SU-DHL-6 (cell line): ENCODE data around the gene PDZD7.

ENCODE experiments used
- H2AFZ ChIP-seq: fragments of 200-600 bp; sonication (generic); 2 replicates; pipeline ENCODE4 v1.6.1; 2014; ENCODE audit warnings: low read depth, mild to moderate bottlenecking, moderate library complexity, mixed read lengths, antibody characterized with exemption, low read length; ENCODE audit not compliant: severe bottlenecking
- H3F3A ChIP-seq: fragments of 200-600 bp; shearing (Covaris generic); 2 replicates; pipeline ENCODE4 v1.6.0; 2016; ENCODE audit warnings: antibody characterized with exemption, mild to moderate bottlenecking; ENCODE audit not compliant: insufficient read depth
- H3K27ac ChIP-seq: fragments of 200-600 bp; sonication (generic); 2 replicates; pipeline ENCODE4 v1.5.1; 2016; ENCODE audit warnings: low read depth, mild to moderate bottlenecking, low read length, moderate library complexity, mixed read lengths
- H3K27me3 ChIP-seq: fragments of 200-600 bp; sonication (generic), shearing (Covaris generic); 2 replicates; pipeline ENCODE4 v1.6.0; 2014; ENCODE audit warnings: mild to moderate bottlenecking, low read length
- H3K36me3 ChIP-seq: fragments of 200-600 bp; sonication (generic); 2 replicates; pipeline ENCODE4 v1.6.1; 2014; ENCODE audit warnings: mild to moderate bottlenecking, low read length, mixed read lengths
- H3K4me2 ChIP-seq: fragments of 300-600, 200-600 bp; shearing (Covaris generic), sonication (generic); 2 replicates; pipeline ENCODE4 v1.6.0; 2014; ENCODE audit warnings: low read length, low read depth, mild to moderate bottlenecking; ENCODE audit not compliant: poor library complexity, severe bottlenecking
- H3K4me3 ChIP-seq: fragments of 200-600 bp; sonication (generic); 2 replicates; pipeline ENCODE4 v1.5.1; 2014; ENCODE audit warnings: antibody characterized with exemption, low read length, mild to moderate bottlenecking, mixed read lengths; ENCODE audit not compliant: insufficient read depth, poor library complexity, severe bottlenecking
- H3K79me2 ChIP-seq: fragments of 200-600 bp; sonication (generic); 2 replicates; pipeline ENCODE4 v1.6.1; 2014; ENCODE audit warnings: mild to moderate bottlenecking, low read length, moderate library complexity; ENCODE audit not compliant: insufficient read depth
- H3K9ac ChIP-seq: fragments of 200-600 bp; sonication (generic); 2 replicates; pipeline ENCODE4 v1.7.0; 2014; ENCODE audit warnings: mild to moderate bottlenecking, low read length
- H3K9me2 ChIP-seq: fragments of 200-600 bp; sonication (generic); replicated peaks from 2 replicates; pipeline ENCODE4 v1.6.1; 2014; ENCODE audit warnings: low read length; ENCODE audit not compliant: insufficient read depth
- H3K9me3 ChIP-seq: fragments of 200-600 bp; sonication (generic); 2 replicates; pipeline ENCODE4 v1.6.1; 2014; ENCODE audit warnings: low read length, mixed read lengths; ENCODE audit not compliant: insufficient read depth
- H4K20me1 ChIP-seq: fragments of 200-600 bp; sonication (generic); 2 replicates; pipeline ENCODE4 v1.6.1; 2014; ENCODE audit warnings: low read depth, mild to moderate bottlenecking, antibody characterized with exemption, low read length, moderate library complexity, mixed read lengths
- EZH2phosphoT487 ChIP-seq: fragments of 200-600 bp; sonication (generic), shearing (Covaris generic); conservative IDR thresholded peaks from 2 replicates; pipeline ENCODE4 v1.6.1; 2018; ENCODE audit warnings: mild to moderate bottlenecking, antibody characterized with exemption, low read length, moderate library complexity, mixed read lengths
- TF ChIP-seq, protein P1 (sequence below): fragments of 200-600 bp; sonication (generic); IDR thresholded peaks from one replicate; pipeline ENCODE4 v1.5.1; 2017; ENCODE audit warnings: antibody characterized with exemption, mild to moderate bottlenecking, low read length, moderate library complexity; ENCODE audit not compliant: insufficient read depth, poor library complexity, severe bottlenecking

The PDZD7 gene

GRCh38 chr10:101040851-101041250 is 9.9 kb upstream of the PDZD7 start:
- Histone ChIP-seq H4K20me1 (no peaks in the 10 kb centered on the region), H2AFZ (no peak overlapping the region), H3K4me2 (no peak overlapping the region)

DNA sequence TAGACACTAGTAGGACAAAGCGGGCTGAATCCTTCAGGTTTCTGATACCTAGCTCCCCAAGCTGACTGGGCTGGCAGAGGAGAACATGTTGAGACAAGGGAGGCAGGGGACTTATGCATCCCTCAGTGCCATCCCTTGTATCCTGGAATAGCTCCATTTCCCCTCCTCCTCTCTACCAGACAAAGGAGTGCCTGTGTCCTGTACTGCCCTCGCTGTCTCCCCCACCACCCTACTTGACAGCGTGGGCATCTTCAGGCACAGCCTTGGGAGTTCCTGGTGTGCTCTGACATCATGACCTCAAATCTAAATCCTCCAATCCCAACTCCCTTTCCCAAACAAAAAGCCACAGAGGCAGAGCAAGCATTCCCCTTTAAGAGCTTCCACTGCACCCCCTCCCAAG is 9.1 kb upstream of the PDZD7 start:
- TF ChIP-seq, protein P1, sequence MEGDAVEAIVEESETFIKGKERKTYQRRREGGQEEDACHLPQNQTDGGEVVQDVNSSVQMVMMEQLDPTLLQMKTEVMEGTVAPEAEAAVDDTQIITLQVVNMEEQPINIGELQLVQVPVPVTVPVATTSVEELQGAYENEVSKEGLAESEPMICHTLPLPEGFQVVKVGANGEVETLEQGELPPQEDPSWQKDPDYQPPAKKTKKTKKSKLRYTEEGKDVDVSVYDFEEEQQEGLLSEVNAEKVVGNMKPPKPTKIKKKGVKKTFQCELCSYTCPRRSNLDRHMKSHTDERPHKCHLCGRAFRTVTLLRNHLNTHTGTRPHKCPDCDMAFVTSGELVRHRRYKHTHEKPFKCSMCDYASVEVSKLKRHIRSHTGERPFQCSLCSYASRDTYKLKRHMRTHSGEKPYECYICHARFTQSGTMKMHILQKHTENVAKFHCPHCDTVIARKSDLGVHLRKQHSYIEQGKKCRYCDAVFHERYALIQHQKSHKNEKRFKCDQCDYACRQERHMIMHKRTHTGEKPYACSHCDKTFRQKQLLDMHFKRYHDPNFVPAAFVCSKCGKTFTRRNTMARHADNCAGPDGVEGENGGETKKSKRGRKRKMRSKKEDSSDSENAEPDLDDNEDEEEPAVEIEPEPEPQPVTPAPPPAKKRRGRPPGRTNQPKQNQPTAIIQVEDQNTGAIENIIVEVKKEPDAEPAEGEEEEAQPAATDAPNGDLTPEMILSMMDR = no peak
- TF ChIP-seq EZH2phosphoT487 = no peak
- H3K79me2 ChIP-seq = no peaks in the 10 kb centered on the region
- no peak overlapping the region for H3K4me2 ChIP-seq

More at GRCh38 chr10:101040851-101041250, 9.9 kb upstream of the PDZD7 start:
- no peak for TF ChIP-seq EZH2phosphoT487
- TF ChIP-seq, protein P1 = no peak
- Histone ChIP-seq H3K79me2 (no peaks in the 10 kb centered on the region), H3K9me2 (no peaks in the 10 kb centered on the region), H3K27ac (no peak overlapping the region), H3K9me3 (no peaks in the 10 kb centered on the region), H3K4me3 (no peak overlapping the region), H3K9ac (no peak overlapping the region), H3F3A (peaks cover 11% of the 10 kb centered on the region), H3K36me3 (no peaks in the 10 kb centered on the region), H3K27me3 (no peaks in the 10 kb centered on the region)

GRCh38 chr10:101038484-101038883 is 7.6 kb upstream of the PDZD7 start:
- Histone ChIP-seq H3K27ac (no peak overlapping the region), H3K9ac (no peak overlapping the region), H3K9me3 (no peaks in the 10 kb centered on the region), H3K79me2 (no peaks in the 10 kb centered on the region), H3K9me2 (no peaks in the 10 kb centered on the region), H4K20me1 (no peaks in the 10 kb centered on the region), H2AFZ (no peak overlapping the region), H3K4me3 (no peak overlapping the region), H3K36me3 (no peaks in the 10 kb centered on the region), H3F3A (peaks cover 11% of the 10 kb centered on the region), H3K27me3 (no peaks in the 10 kb centered on the region), H3K4me2 (no peak overlapping the region)
- TF ChIP-seq, protein P1 = no peak
- no peak for TF ChIP-seq EZH2phosphoT487

More for the DNA sequence above, 9.1 kb upstream of the PDZD7 start:
- no peak overlapping the region for H3K4me3 ChIP-seq
- no peaks in the 10 kb centered on the region for H3K27me3 ChIP-seq
- H3F3A ChIP-seq = peaks cover 11% of the 10 kb centered on the region
- H3K9ac ChIP-seq = no peak overlapping the region
- no peaks in the 10 kb centered on the region for H3K36me3 ChIP-seq
- no peak overlapping the region for H3K27ac ChIP-seq
- H3K9me3 ChIP-seq = no peaks in the 10 kb centered on the region
- H2AFZ ChIP-seq = no peak overlapping the region
- H4K20me1 ChIP-seq = no peaks in the 10 kb centered on the region
- H3K9me2 ChIP-seq = no peaks in the 10 kb centered on the region
